GM18868 (cell line): ENCODE results near the gene NKX2-8.
"Not testable (repeated sequence)": the region's sequence is repeated elsewhere in the genome, so short reads cannot be mapped to it uniquely, and the experiment has no call there.

ENCODE experiments used
- ATAC-seq: cut with Tn5 transposase; IDR thresholded peaks from one replicate; pipeline ENCODE4 v1.9.1; 2021; ENCODE audit warnings: mild to moderate bottlenecking, moderate library complexity; ENCODE audit not compliant: unreplicated experiment

Gene NKX2-8

DNA sequence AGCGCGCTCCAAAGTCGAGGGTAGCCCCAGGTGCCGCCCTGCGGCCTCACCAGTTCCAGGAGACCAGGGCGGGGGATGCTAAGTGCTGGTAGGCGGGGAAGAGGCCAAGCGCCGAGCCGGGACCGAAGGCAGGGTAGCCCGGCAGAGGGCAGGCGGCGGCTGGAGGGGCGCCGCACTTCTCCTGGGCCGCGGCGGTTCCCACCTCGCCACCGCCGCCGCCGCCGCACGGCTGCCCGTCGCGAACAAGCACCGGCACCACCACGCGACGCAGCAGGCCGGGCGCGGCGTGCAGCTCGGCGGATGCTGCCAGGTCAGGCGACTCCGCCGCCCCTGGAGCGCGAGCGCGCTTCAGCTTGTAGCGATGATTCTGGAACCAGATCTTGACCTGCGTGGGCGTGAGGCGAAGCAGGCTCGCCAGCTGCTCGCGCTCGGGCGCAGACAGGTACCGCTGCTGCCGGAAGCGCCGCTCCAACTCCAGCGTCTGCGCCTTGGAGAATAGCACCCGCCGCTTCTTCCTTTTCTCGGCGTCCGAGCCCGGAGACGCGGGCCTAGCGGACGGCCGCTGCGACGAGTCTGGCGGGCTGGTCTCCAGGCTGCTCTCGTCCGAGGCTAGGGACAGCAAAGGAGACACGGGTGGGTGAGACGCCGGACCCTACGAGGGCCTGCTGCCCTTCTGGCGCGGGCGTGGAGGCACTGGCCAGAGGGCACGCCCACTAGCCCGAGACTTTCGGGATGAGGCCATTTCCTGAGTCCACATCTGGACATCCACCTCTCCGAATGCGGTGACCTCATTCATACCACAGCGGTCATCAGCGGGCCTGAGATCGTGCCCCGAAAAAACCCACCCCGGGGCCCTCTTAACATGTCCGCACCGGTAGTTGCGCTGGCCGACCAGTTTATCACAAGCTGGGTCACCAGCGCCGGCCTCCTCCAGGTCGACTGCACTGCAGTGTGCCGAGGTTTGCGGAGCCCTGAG is 1.3 kb downstream of the NKX2-8 start:
- ATAC-seq, result no peak

DNA sequence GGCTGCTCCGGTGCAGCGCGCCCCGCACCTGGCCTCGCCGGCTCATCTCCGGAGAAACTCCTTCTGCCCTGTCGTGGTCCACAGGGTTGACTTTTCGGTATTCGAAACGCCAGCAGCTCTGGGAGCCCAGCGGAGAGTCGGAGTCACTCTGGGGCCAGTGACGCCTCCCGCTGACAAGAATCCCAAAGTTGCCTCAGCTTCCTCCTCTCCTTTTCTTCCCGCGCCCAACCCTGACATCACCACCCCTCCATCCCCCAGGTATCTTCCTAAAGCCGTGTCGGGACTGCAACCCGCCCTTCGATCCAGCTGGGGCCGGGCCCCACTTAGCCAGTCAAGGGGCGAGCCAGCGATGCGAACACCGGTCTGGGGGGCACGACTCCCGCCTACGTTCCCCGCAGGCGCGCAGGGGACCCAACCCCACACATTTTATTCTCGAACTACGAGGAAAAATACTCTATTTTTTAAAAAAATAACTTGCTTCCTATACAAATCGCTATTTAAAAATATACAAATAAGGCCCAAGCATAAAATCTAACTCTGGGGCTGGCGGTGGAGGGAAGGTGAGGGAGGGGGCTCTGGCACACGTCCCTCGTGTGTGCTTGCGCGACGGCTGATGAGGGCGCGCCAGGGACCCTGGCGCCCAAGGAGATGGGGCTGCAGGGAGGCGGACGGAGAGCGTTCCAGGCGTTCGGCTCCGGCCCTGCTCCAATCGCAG is 2.1 kb downstream of the NKX2-8 start:
- ATAC-seq, result no peak

DNA sequence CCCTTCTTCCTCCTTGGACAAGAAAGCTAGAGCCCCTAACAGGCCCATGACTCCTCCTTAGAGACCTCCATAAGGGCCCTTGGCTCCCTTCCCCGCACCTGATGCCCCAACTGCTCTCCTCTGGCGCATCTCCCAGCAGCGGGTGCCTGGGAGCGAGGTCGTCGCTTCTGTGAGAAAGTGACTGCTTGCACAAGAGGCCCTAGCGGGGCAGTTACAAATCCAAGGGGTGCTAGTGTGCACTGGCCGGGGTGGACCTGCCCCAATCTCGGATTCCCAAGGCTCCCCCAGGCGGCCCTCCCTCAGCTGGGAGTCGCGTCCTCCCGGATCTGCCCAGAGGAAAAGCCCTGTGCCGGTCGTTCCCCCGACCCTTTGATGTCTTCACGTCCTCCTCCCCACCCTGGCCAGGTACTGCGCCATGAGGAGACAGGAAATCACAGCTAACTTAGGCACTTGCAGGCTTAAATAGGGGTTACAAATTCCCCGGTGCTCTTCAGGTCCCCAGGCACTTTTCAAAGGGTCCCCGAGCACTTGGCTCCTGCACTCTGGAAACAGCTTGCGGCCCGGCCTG is 2.8 kb downstream of the NKX2-8 start:
- ATAC-seq, result no peak

DNA sequence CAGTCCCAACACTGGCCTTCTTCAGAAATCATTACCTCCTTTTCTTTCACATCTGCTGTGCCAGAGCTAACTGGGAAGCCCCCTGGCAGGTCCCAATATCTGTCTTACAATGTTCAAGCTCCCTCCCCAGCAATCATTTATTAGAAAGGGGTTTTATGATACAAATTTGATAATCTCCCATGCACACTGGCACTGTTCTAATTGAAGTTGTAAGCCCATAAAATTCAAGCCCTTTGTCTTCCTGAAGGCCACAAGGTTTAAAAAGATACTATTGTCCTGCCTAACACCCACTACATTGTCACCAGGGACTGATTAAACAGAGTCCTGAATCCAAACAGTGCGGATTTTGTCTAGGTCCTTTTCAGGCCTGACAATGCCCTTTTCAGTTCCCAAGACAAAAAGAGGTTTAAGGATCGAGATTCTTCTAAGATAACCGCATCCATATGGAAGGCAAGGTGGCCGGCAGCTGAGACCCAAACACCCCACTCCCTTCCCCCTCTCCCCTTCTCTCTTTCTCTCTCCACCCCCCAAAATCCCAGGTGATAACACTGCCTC is 3.3 kb downstream of the NKX2-8 start:
- no peak for ATAC-seq

DNA sequence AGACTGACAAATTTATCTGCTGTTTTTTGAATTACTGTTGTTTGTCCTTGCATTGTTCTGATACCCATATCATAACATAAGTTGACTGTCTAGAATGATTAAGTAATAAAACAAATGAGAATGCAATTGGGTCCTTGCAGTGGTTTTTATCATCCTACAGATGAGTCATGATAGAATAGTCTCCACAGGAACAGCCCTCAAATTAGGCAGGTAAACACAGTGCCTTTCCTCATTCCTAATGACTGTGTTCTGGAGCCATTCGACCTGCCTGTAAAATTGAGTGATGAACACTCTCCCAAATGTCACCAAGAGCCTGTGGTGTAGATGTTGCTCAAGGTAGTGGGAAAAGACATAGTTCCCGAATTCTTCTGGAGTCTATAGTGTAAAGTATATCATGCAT is 12.3 kb downstream of the NKX2-8 start:
- no peak for ATAC-seq

DNA sequence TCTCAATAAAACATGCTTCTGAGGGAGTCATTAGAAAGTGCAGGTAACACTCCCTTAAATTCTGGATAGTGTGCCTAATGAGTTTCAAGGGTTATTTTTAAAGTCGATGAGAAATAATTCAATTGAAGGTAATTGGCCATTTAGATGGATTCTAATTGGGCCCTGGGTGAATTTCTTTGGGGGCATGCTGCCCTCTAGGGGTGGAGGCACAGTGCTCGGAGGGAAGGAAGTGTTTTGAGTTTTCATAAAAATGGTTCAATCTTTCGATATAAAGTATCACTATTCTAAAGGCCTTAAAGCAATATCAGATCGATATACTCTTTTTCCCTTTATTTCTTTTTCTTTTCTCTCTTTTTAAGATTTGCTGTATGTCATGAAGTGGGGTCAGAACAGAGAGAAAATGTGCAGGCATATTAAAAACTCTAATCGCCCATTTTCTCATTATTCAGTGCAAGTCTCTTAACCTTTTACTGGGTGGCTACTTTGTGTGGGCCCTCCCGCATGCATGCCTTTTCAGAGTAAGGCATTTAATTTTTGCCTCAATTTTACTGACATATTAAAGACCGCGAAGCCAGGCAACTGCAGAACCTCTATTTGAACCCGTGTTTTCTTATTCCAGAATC is 25.5 kb downstream of the NKX2-8 start:
- peak; percentile 64 for ATAC-seq

DNA sequence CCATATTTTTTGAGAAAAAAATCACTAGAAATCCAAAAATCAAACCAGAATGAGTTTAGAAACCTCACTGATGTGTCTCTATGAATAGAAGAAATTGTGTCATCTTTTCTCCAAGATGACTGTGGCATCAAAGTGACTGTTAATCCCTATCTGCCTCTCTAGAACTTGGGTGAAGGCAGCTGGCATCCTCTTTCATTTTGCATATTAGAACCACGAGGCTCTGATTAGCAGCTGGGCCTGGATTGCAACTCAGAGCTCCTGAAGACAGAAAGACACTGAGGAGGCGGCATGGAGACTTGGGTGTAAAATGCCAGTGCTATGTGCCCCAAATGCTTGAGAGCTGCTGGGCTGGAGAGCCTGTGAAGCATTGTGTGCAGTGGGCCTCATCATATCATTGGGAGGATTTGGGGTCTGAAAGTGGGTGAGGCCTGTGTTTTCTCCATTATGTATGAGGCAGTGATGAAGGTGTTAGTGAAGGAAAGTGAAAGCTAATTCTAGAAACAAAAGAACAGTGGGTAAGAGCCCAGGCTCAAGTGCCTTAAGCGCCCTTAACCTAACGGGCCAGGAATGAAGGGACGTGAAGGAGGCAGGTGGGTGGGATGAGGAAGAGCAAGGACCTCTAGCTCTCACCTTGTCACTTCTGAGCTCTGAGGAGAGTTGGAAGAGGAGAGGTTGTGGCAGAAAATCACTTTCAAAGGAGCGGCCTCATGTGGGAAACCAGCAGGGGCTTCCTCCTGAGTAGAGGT is 26.2 kb downstream of the NKX2-8 start:
- ATAC-seq, result no peak

DNA sequence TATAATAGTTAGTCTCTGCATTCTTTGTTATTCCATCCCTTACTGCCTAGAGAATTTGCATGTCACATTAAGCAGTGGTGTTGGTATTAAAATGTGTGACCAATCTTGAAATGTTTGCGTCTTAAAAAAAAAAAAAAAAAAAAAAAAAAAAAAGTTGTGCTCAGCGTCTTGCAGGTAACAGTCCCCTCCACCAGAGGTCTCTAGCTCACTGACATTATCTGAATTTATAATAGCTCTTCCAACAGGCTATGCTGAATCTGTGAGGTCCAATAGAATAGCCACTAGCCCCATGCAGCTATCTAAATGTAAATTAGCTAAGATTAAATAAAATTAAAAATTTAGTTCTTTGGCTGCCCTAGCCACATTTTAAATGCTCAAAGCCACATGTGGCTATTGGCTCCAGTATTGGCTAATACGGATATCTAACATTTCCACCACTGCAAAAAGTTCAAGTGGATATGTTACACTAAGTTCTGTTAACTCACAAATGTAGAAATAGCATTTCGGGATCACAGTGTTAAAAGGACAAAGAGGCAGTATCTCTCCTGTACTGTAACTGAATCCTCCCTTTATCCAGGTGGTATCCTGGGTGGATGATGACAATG is 28.7 kb downstream of the NKX2-8 start:
- peak; percentile 82 for ATAC-seq

DNA sequence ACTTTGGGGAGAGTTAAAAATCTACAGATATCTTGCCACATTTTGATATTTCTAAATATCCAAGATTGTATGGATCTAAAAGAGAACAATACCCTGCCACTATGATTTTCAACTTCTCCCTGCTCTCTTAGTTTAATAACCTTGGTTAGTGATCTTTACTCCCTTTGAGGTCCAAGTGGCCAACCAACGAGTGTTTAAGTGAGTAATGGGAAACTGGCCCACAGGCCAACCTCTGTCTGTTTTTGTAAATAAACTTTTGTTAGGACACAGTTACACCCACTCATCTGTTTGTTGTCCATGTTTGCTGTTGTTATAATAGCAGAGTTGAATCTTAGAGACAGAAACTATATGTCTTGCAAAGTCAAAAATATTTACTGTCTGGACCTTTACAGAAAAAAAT is 31.5 kb downstream of the NKX2-8 start:
- ATAC-seq, result no peak

DNA sequence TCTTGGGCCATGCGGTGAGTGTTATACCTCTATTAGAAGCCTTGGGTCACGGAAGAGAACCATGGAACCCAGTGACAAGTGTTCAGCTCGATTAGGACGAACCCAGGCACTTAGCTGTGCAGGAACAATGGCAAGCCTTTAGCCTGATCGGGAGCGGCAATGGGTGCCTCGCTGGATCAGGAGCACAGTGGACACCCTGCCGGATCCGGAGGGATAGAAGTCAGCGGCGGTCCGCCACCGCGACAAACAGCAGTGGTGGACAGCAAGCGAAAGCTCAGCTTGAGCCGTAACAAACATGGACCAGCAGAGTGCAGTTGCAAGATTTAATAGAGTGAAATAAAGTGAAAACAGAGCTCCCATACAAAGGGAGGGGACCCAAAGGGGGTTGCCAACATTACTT is 38.1 kb downstream of the NKX2-8 start:
- not testable (repeated sequence) for ATAC-seq

DNA sequence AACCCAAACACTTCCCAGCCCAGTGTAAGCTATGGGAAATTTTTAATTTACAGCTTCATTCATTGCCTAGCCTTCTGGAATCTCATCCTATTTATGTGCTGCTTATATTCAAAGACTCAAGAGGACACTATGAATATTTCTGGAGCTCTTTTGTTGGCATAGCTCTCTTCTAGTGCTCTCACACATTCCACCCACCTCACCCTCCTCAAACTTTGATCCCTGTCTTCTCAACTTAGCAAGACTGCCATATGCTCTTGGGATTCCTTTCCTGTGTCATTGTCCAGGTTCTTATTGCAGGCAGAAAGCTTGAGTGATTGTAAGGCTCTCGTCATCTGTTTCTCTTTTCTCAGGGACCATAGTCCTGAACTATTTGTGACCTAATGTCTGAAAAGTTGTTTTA is 44.4 kb downstream of the NKX2-8 start:
- no peak for ATAC-seq
